ENCODE results near the gene TTLL4. TPM values are rescaled to one million over a fixed set of nuclear protein-coding genes. Genes with fewer than 3 reads are reported as not detected.

Gene TTLL4, protein sequence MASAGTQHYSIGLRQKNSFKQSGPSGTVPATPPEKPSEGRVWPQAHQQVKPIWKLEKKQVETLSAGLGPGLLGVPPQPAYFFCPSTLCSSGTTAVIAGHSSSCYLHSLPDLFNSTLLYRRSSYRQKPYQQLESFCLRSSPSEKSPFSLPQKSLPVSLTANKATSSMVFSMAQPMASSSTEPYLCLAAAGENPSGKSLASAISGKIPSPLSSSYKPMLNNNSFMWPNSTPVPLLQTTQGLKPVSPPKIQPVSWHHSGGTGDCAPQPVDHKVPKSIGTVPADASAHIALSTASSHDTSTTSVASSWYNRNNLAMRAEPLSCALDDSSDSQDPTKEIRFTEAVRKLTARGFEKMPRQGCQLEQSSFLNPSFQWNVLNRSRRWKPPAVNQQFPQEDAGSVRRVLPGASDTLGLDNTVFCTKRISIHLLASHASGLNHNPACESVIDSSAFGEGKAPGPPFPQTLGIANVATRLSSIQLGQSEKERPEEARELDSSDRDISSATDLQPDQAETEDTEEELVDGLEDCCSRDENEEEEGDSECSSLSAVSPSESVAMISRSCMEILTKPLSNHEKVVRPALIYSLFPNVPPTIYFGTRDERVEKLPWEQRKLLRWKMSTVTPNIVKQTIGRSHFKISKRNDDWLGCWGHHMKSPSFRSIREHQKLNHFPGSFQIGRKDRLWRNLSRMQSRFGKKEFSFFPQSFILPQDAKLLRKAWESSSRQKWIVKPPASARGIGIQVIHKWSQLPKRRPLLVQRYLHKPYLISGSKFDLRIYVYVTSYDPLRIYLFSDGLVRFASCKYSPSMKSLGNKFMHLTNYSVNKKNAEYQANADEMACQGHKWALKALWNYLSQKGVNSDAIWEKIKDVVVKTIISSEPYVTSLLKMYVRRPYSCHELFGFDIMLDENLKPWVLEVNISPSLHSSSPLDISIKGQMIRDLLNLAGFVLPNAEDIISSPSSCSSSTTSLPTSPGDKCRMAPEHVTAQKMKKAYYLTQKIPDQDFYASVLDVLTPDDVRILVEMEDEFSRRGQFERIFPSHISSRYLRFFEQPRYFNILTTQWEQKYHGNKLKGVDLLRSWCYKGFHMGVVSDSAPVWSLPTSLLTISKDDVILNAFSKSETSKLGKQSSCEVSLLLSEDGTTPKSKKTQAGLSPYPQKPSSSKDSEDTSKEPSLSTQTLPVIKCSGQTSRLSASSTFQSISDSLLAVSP
- polyA plus RNA-seq (2011; rRNA removed) (26.2 and 37.0 TPM in 2 replicates), polyA plus RNA-seq (2017; fragmentation: RNase III; extraction: RNeasy Plus Mini Kit Qiagen cat#74134 plus additional on column Dnase treatment) (23.4 to 25.6 TPM (median 25.0 TPM) in 3 replicates), polyA minus RNA-seq (2011; rRNA and poly(A)+ RNA removed) (63.6 and 67.8 TPM in 2 replicates)
- 25.6 and 30.9 TPM in 2 replicates for polyA plus RNA-seq (2012; cell fraction: cytosol; rRNA removed)
- polyA plus RNA-seq (2012; cell fraction: nucleus; rRNA removed): 83.0 and 89.0 TPM in 2 replicates

DNA sequence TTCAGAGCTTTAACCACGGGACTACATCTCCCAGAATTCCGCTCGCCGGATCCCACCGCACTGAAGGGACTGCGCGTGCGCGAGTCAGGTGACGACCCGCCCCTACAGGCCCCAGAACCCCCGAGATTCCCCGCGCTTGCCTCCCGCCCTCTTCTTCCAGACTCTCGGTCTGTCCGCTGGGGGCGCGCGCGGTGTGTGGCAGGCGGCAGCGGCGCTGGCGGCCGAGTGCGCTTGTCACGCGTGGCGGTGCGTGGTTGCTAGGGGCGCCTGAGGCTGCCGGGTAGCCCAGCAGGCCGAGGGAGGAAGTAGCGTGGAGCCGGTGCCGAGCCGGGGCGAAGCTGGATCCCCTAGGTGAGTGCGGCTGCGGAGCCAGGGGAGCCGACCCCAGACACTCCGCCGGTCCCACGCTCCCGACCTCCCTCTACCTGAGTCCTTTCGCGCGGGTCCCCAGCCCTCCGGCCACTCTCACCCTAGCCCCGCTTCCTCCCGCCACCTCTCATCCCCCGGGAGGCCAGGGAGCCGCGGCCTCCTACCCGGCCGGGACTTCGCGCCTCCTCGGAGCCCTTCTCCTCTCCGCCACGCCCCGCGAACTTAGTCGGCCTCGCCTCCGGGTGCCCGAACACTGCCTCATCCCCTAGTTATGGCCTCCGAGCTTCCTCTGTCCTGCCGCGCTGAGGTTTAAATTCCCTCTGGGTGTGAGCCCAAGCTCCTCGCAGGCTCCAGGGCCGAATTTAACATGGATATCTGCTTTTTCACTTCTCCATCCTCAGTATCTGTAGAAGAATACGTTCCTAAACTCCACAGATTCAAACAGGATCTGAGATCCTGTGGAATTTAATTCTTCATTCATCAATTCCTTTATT lies at the start of gene TTLL4:
TTLL4 (plus strand) TSS at position 149 of the 863 bp plus-strand sequence. CDS start 26,842 bp downstream, outside the sequence.
- Histone ChIP-seq H3K4me3 (peak within 1 kb of the TSS; percentile 93), H3K27ac (peak within 1 kb of the TSS; percentile 95 to 98), H3K4me1 (peaks cover 10% of the 10 kb centered on the region; the same call in 2 of the 3 replicates), H3K4me2 (peak within 1 kb of the TSS; percentile 77), H3K9me3 (no peaks in the 10 kb centered on the region)
- under 1% methylated on average over 53 of the region's 74 CpGs for WGBS (ENCODE audit: missing lambda C conversion rate)
- CTCF ChIA-PET: interaction anchor here (0.5 to 5.2 kb wide), 37 partner anchors 9 to 269 kb away, joined by 3 to 54 read pairs (median 4); partner anchors contain the start of genes BCS1L, RNF25, STK36 and ZNF142
- POLR2A ChIA-PET: interaction anchor here (0.6 to 1.6 kb wide), 9 partner anchors 15 to 199 kb away, joined by 3 to 6 read pairs (median 3); partner anchors contain the start of gene PLCD4
- FAIRE-seq (no peak), ATAC-seq (peak; percentile 97), DNase-seq (ENCODE audit: low read depth in 1 of 2, low spot score in 1 of 2) (peak; percentile 95)
- TF ChIP-seq FOSB (CRISPR knock-in tag; IDR thresholded peaks at IDR 0.05) (no peak), ZNF302 (CRISPR knock-in tag; IDR thresholded peaks at IDR 0.05) (no peak), EHMT2 (IDR thresholded peaks at IDR 0.05; ENCODE audit: low read depth) (no peak), RNF2 (IDR thresholded peaks at IDR 0.05; ENCODE audit: borderline replicate concordance, low read depth) (no peak), GATA3 (IDR thresholded peaks at IDR 0.05; ENCODE audit: borderline replicate concordance) (no peak), MYC (IDR thresholded peaks at IDR 0.05; ENCODE audit: borderline replicate concordance, low read length) (peak; percentile 78; the same call in 1 of the 2 replicates), MAFK (IDR thresholded peaks at IDR 0.05; ENCODE audit: partially characterized antibody) (no peak), ZFP36 (IDR thresholded peaks at IDR 0.05; ENCODE audit: borderline replicate concordance, partially characterized antibody) (no peak), HOXA7 (CRISPR knock-in tag; IDR thresholded peaks at IDR 0.05) (no peak), SREBF2 (IDR thresholded peaks at IDR 0.05) (no peak), FOXS1 (CRISPR knock-in tag; IDR thresholded peaks at IDR 0.05) (no peak), HEYL (CRISPR knock-in tag; IDR thresholded peaks at IDR 0.05) (no peak), HOXB5 (CRISPR knock-in tag; IDR thresholded peaks at IDR 0.05) (0 out of 2 replicates have a peak, but pooled peaks have one; percentile 41), NR3C1 (IDR thresholded peaks at IDR 0.05) (no peak), RFX5 (IDR thresholded peaks at IDR 0.05) (0 out of 2 replicates have a peak, but pooled peaks have one; percentile 38), CHD2 (IDR thresholded peaks at IDR 0.05; ENCODE audit: low read length, partially characterized antibody) (no peak), RAD21 (conservative IDR thresholded peaks at IDR 0.05 in 1 of 2, IDR thresholded peaks at IDR 0.05 in 1 of 2) (peak; percentile 58 to 73), PHF8 (IDR thresholded peaks at IDR 0.05; ENCODE audit: borderline replicate concordance, low read depth) (peak; percentile 69; the same call in 1 of the 2 replicates), JUNB (IDR thresholded peaks at IDR 0.05) (no peak), TP53 (CRISPR knock-in tag; IDR thresholded peaks at IDR 0.05) (no peak), ZC3H11A (IDR thresholded peaks at IDR 0.05) (no peak), RCOR1 (IDR thresholded peaks at IDR 0.05; ENCODE audit: low read depth, low read length) (no peak), NFE2L2 (conservative IDR thresholded peaks at IDR 0.05; ENCODE audit: low read length) (no peak), RARB (CRISPR knock-in tag; IDR thresholded peaks at IDR 0.05) (no peak)
- TF ChIP-seq, protein P1, sequence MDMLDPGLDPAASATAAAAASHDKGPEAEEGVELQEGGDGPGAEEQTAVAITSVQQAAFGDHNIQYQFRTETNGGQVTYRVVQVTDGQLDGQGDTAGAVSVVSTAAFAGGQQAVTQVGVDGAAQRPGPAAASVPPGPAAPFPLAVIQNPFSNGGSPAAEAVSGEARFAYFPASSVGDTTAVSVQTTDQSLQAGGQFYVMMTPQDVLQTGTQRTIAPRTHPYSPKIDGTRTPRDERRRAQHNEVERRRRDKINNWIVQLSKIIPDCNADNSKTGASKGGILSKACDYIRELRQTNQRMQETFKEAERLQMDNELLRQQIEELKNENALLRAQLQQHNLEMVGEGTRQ (IDR thresholded peaks at IDR 0.05): peak; percentile 80
- TF ChIP-seq, protein P2, sequence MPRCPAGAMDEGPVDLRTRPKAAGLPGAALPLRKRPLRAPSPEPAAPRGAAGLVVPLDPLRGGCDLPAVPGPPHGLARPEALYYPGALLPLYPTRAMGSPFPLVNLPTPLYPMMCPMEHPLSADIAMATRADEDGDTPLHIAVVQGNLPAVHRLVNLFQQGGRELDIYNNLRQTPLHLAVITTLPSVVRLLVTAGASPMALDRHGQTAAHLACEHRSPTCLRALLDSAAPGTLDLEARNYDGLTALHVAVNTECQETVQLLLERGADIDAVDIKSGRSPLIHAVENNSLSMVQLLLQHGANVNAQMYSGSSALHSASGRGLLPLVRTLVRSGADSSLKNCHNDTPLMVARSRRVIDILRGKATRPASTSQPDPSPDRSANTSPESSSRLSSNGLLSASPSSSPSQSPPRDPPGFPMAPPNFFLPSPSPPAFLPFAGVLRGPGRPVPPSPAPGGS (IDR thresholded peaks at IDR 0.05): peak; percentile 54; the same call in 1 of the 3 replicates
- TF ChIP-seq, protein P3, sequence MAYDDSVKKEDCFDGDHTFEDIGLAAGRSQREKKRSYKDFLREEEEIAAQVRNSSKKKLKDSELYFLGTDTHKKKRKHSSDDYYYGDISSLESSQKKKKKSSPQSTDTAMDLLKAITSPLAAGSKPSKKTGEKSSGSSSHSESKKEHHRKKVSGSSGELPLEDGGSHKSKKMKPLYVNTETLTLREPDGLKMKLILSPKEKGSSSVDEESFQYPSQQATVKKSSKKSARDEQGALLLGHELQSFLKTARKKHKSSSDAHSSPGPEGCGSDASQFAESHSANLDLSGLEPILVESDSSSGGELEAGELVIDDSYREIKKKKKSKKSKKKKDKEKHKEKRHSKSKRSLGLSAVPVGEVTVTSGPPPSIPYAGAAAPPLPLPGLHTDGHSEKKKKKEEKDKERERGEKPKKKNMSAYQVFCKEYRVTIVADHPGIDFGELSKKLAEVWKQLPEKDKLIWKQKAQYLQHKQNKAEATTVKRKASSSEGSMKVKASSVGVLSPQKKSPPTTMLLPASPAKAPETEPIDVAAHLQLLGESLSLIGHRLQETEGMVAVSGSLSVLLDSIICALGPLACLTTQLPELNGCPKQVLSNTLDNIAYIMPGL (CRISPR knock-in tag; IDR thresholded peaks at IDR 0.05; ENCODE audit: borderline replicate concordance): no peak; the same call in 1 of the 2 replicates
- TF ChIP-seq, protein P4, sequence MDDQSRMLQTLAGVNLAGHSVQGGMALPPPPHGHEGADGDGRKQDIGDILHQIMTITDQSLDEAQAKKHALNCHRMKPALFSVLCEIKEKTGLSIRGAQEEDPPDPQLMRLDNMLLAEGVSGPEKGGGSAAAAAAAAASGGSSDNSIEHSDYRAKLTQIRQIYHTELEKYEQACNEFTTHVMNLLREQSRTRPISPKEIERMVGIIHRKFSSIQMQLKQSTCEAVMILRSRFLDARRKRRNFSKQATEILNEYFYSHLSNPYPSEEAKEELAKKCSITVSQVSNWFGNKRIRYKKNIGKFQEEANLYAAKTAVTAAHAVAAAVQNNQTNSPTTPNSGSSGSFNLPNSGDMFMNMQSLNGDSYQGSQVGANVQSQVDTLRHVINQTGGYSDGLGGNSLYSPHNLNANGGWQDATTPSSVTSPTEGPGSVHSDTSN (IDR thresholded peaks at IDR 0.05): no peak
